ENCODE measurements around the gene ST6GALNAC3.

GRCh38 chr1:76268341-76268740 is 193.8 kb downstream of the ST6GALNAC3 start:
- TF ChIP-seq CTCF (IDR thresholded peaks at IDR 0.05) (no peak), TCF7L2 (IDR thresholded peaks at IDR 0.05; ENCODE audit: low read depth, low read length) (no peak), REST (IDR thresholded peaks at IDR 0.05; ENCODE audit: insufficient read depth in 1 of 2, low read depth in 2 of 2, low read length in 1 of 2) (no peak)
